Suppressor macrophage treated with lipopolysaccharide for 1 hour (primary cell): ENCODE results near the gene PRODH.
"Not testable (repeated sequence)": the region's sequence is repeated elsewhere in the genome, so short reads cannot be mapped to it uniquely, and the experiment has no call there.

Source experiments
- DNase-seq, 3 donors: peaks; one replicate each; pipeline ENCODE4 v3.0.0-alpha.2; 2020 to 2022

The PRODH gene

DNA sequence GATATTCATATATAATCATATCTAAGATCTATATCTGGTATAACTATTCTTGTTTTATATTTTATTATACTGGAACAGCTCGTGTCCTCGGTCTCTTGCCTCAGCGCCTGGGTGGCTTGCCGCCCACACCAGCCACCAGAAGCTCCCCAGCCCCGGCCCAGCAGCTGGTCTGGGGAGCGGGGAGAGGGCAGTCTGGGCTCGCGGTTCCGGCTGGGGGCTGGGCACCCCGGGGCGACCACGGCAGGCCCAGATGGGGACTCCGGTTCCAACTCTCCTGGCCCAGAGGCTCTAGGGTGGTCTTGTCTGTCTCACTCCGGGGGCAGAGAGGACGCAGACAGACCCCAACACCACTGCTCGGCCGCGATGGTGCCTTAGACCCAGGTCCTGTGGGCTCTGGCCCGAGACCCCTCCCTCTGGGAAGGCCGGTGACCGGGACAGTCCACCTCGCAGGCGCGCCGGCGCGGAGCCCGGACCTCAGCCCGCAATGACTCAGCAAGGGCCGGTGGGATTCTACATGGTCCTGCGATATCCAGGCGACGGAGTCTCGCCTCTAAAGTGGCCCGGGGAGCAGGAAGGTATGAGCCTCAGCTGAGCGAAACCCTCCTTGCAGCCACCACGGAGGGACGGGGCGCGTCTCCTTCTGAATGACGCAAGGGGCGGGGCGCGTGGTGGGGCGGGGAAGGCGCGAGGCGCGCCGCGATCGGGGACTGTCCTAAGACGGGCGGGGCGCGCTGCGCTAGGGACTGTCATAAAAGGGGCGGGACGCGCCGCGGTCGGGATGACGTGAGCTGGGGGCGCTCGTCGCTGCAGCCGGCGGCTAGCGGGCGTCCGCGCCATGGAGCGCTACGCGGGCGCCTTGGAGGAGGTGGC is 30.3 kb downstream of the PRODH start, which contains the start of gene DGCR6:
DGCR6 (plus strand) TSS at position 781 of the 870 bp plus-strand sequence; CDS start at position 836, 55 bp downstream.
- DNase-seq: no peak

DNA sequence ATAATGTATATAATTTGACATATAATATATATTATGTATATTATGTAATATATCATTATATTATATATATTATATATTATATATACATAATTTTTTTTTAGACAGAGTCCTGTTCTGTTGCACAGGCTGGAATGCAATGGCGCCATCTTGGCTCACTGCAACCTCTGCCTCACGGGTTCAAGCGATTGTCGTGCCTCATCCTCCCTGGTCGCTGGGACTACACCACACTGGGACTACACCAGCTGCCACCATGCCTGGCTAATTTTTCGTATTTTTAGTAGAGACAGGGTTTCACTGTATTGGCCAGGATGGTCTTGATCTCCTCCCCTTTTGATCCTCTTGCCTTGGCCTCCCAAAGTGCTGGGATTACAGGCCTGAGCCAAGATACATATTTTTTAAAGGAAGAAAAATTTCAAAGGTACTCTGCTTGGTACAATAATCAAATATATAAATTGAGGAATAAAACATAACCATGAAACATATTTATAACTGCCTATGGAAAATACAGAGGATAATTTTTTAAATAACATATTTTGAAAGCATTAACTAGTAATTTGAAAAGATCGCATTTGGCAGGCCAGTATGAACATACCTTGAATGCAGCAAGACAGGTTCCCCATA is 39.9 kb downstream of the PRODH start:
- not testable (repeated sequence) for DNase-seq

GRCh38 chr22:18893775-18894174 is 42.3 kb downstream of the PRODH start:
- DNase-seq: not testable (repeated sequence)

- DNase-seq: not testable (repeated sequence)
These were observed 45.4 kb downstream of the PRODH start for GRCh38 chr22:18890510-18891192.

DNA sequence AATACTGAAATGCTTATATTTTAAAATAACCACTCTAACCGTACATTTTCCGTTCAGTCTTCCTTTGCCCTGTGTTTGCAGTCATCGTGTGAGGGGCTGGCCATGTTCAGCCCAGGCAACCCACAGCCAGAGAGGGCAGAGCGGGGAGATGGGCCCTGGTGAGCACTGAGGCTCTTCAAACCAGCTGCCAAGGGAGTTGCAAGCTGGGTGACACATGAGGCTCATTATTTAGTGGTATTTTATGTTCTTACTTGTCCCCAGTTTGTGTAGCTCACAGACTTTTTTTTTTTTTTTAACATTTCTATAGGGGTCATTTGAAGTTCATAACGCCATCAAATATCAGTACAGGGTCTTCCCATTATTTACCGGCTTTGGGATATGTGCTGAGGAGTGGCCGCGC is 48.0 kb downstream of the PRODH start:
- no peak for DNase-seq

- DNase-seq: not testable (repeated sequence)
These were observed 51.6 kb downstream of the PRODH start for GRCh38 chr22:18884465-18884864.

GRCh38 chr22:18881260-18881659 is 54.8 kb downstream of the PRODH start:
- DNase-seq: not testable (repeated sequence)
